ENCODE data around the gene TENT5C.

DNA sequence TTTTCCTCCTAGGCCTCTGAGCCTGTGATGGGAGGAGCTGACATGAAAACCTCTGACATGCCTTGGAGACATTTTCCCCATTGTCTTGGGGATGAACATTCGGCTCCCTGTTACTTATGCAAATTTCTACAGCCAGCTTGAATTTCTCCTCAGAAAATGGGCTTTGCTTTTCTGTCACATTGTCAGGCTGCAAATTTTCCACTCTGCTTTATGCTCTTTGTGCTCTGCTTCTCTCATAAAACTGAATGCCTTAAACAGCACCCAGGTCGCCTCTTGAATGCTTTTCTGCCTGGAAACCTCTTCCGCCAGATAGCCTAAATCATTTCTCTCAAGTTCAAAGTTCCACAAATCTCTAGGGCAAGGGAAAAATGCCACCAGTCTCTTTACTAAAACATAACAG lies 46.7 kb upstream of the TENT5C start:
- TF ChIP-seq, protein P1, sequence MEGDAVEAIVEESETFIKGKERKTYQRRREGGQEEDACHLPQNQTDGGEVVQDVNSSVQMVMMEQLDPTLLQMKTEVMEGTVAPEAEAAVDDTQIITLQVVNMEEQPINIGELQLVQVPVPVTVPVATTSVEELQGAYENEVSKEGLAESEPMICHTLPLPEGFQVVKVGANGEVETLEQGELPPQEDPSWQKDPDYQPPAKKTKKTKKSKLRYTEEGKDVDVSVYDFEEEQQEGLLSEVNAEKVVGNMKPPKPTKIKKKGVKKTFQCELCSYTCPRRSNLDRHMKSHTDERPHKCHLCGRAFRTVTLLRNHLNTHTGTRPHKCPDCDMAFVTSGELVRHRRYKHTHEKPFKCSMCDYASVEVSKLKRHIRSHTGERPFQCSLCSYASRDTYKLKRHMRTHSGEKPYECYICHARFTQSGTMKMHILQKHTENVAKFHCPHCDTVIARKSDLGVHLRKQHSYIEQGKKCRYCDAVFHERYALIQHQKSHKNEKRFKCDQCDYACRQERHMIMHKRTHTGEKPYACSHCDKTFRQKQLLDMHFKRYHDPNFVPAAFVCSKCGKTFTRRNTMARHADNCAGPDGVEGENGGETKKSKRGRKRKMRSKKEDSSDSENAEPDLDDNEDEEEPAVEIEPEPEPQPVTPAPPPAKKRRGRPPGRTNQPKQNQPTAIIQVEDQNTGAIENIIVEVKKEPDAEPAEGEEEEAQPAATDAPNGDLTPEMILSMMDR (IDR thresholded peaks at IDR 0.05), result no peak
- no peak for TF ChIP-seq POLR2A (IDR thresholded peaks at IDR 0.05)
